ENCODE data around the gene DESI1.

DNA sequence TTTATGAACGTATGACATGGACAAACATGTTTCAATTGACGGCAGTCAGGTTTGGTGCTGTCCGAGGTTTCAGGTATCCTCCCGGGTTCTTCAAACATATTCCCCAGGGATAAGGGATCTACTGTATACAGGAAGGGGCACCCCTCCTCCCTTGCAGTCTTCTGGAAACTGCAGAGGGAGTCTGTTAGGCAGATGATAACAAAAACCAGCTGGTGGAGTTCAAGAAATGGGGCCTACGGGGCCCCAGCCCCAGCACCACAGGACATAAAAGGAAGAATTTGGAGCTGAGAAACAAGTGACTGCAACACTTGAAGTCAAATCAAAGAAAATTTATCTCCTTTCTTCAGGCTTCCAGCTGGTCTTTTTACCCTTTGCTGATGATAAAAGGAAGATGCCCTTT, 35.7 kb upstream of the DESI1 start:
- TF ChIP-seq, protein P1, sequence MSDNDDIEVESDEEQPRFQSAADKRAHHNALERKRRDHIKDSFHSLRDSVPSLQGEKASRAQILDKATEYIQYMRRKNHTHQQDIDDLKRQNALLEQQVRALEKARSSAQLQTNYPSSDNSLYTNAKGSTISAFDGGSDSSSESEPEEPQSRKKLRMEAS (IDR thresholded peaks at IDR 0.05; ENCODE audit: low read depth), result no peak
- no peak for TF ChIP-seq RAD21 (IDR thresholded peaks at IDR 0.05; ENCODE audit: low read length)
